Panc1 (cell line): ENCODE results near the gene SLC10A1. TPM values are rescaled to one million over a fixed set of nuclear protein-coding genes. Genes with fewer than 3 reads are reported as not detected.

Experiments
- ATAC-seq: fragments of 200-7000 bp; cut with Tn5 transposase; 2 replicates; pipeline ENCODE4 v1.9.1; 2020; ENCODE audit warnings: mild to moderate bottlenecking, moderate library complexity
- BruUV-seq: library from RNA; stranded (reverse); fragments of 400-500 nt; replicated peaks from 2 replicates; lab custom pipeline; 2021; lab: Mats Ljungman, UMichigan
- CTCF ChIA-PET: fragments of 300-600 bp; sonication (Branson Sonifier 250); formaldehyde crosslinking; loops from one replicate; lab custom pipeline; 2022; ENCODE audit warnings: antibody characterized with exemption; lab: Charles Lee
- POLR2A ChIA-PET: fragments of 300-600 bp; sonication (Branson Sonifier 250); formaldehyde crosslinking; loops from one replicate; lab custom pipeline; 2022; ENCODE audit warnings: antibody characterized with exemption; lab: Charles Lee
- DNase-seq: peaks from one replicate; pipeline ENCODE4 v3.0.0-alpha.2; 2010; ENCODE audit warnings: low read depth, low spot score
- H3K27ac ChIP-seq: 2 replicates; pipeline ENCODE4 v1.5.1; 2011; ENCODE audit warnings: mild to moderate bottlenecking, low read length, inconsistent platforms
- H3K27me3 ChIP-seq: fragments of 200-500 bp; sonication (Bioruptor generic); 2 replicates; pipeline ENCODE4 v1.6.0; 2014; ENCODE audit warnings: low read length, inconsistent platforms; ENCODE audit not compliant: control insufficient read depth, insufficient read depth
- H3K36me3 ChIP-seq: fragments of 200-500 bp; sonication (Bioruptor generic); 2 replicates; pipeline ENCODE4 v1.5.1; 2014; ENCODE audit warnings: inconsistent platforms, mild to moderate bottlenecking, low read length, moderate library complexity; ENCODE audit not compliant: control insufficient read depth, insufficient read depth
- H3K4me1 ChIP-seq: 2 replicates; pipeline ENCODE4 v1.5.1; 2011; ENCODE audit warnings: inconsistent platforms, mild to moderate bottlenecking, low read length, moderate library complexity; ENCODE audit not compliant: control insufficient read depth, insufficient read depth
- H3K4me3 ChIP-seq, 2 experiments: 2 replicates each; pipeline ENCODE4 v1.5.1; 2011 to 2012; ENCODE audit warnings: low read depth in 2 of 2, low read length in 2 of 2, mild to moderate bottlenecking in 2 of 2, inconsistent platforms in 1 of 2, moderate library complexity in 1 of 2
- H3K9me3 ChIP-seq: fragments of 200-500 bp; sonication (Bioruptor generic); 2 replicates; pipeline ENCODE4 v1.5.1; 2014; ENCODE audit warnings: low read depth, mild to moderate bottlenecking, inconsistent platforms, low read length, moderate library complexity; ENCODE audit not compliant: control insufficient read depth, insufficient read depth
- POLR2AphosphoS5 ChIP-seq: IDR thresholded peaks from 2 replicates; pipeline ENCODE4 v1.6.1; 2012; ENCODE audit warnings: mild to moderate bottlenecking, low read depth, low read length, moderate library complexity
- SIN3A ChIP-seq: IDR thresholded peaks from 2 replicates; pipeline ENCODE4 v1.6.1; 2012; ENCODE audit warnings: low read depth, mild to moderate bottlenecking, low read length, moderate library complexity, borderline replicate concordance; ENCODE audit not compliant: insufficient read depth
- TCF7L2 ChIP-seq: IDR thresholded peaks from 2 replicates; pipeline ENCODE4 v1.6.1; 2011; ENCODE audit warnings: mild to moderate bottlenecking, low read depth, low read length, inconsistent platforms
- in situ Hi-C: cut with HindIII; loops from 2 replicates; pipeline ENCODE4 v1.10.0; 2016; ENCODE audit warnings: low sequenced_read_pairs, low pct_unique_long_range_greater_than_20kb
- intact Hi-C: fragments of 100-400 bp; cut with micrococcal nuclease; formaldehyde crosslinking; loops from one replicate; pipeline ENCODE4 v1.10.0; 2022; ENCODE audit not compliant: unreplicated experiment
- total RNA-seq: library from RNA; stranded (reverse); gene quantifications from one replicate; pipeline ENCODE4 v1.2.1, GENCODE V29; 2021; ENCODE audit not compliant: unreplicated experiment
- TF ChIP-seq, protein P1 (sequence below), 2 experiments: IDR thresholded peaks; 2 replicates each; pipeline ENCODE4 v1.6.1; 2011 to 2012; ENCODE audit warnings: low read depth in 2 of 2, control low read depth in 1 of 2, low read length in 1 of 2, mild to moderate bottlenecking in 1 of 2, moderate library complexity in 1 of 2; ENCODE audit not compliant: insufficient read depth in 1 of 2
- TF ChIP-seq, protein P2 (sequence below): fragments of 450-650 bp; IDR thresholded peaks from 2 replicates; pipeline ENCODE4 v1.5.1; 2017; ENCODE audit warnings: mild to moderate bottlenecking

The SLC10A1 gene
- total RNA-seq, 1 experiment from 2014 or later, result not detected

DNA sequence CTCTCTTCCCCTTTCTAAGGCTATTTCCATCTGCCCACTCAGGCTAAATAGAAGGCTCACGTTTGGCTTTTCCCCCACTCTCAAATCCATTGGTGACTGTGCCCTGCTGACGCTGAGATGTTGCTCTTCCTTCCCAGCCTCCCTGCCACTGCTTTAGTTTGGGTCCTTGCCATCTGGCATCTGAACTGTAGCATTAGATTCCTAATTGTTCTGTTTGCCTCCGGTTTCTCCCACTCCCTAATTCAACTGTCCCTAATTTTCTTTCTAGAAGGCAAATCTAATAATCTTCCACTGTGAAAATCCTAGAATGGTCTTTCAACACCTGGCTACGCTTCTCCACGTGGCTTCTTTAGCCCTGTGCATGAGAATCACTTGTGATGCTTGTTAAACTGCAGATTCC is 44.6 kb upstream of the SLC10A1 start:
- Histone ChIP-seq H3K27me3 (no peaks in the 10 kb centered on the region), H3K4me1 (no peaks in the 10 kb centered on the region), H3K9me3 (no peaks in the 10 kb centered on the region), H3K36me3 (no peaks in the 10 kb centered on the region), H3K4me3 (no peak overlapping the region), H3K27ac (no peak overlapping the region)
- TF ChIP-seq, protein P1, sequence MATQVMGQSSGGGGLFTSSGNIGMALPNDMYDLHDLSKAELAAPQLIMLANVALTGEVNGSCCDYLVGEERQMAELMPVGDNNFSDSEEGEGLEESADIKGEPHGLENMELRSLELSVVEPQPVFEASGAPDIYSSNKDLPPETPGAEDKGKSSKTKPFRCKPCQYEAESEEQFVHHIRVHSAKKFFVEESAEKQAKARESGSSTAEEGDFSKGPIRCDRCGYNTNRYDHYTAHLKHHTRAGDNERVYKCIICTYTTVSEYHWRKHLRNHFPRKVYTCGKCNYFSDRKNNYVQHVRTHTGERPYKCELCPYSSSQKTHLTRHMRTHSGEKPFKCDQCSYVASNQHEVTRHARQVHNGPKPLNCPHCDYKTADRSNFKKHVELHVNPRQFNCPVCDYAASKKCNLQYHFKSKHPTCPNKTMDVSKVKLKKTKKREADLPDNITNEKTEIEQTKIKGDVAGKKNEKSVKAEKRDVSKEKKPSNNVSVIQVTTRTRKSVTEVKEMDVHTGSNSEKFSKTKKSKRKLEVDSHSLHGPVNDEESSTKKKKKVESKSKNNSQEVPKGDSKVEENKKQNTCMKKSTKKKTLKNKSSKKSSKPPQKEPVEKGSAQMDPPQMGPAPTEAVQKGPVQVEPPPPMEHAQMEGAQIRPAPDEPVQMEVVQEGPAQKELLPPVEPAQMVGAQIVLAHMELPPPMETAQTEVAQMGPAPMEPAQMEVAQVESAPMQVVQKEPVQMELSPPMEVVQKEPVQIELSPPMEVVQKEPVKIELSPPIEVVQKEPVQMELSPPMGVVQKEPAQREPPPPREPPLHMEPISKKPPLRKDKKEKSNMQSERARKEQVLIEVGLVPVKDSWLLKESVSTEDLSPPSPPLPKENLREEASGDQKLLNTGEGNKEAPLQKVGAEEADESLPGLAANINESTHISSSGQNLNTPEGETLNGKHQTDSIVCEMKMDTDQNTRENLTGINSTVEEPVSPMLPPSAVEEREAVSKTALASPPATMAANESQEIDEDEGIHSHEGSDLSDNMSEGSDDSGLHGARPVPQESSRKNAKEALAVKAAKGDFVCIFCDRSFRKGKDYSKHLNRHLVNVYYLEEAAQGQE (IDR thresholded peaks at IDR 0.05; ENCODE audit: insufficient read depth in 1 of 2, low read depth in 2 of 2, low read length in 1 of 2), result no peak
- TF ChIP-seq, protein P2, sequence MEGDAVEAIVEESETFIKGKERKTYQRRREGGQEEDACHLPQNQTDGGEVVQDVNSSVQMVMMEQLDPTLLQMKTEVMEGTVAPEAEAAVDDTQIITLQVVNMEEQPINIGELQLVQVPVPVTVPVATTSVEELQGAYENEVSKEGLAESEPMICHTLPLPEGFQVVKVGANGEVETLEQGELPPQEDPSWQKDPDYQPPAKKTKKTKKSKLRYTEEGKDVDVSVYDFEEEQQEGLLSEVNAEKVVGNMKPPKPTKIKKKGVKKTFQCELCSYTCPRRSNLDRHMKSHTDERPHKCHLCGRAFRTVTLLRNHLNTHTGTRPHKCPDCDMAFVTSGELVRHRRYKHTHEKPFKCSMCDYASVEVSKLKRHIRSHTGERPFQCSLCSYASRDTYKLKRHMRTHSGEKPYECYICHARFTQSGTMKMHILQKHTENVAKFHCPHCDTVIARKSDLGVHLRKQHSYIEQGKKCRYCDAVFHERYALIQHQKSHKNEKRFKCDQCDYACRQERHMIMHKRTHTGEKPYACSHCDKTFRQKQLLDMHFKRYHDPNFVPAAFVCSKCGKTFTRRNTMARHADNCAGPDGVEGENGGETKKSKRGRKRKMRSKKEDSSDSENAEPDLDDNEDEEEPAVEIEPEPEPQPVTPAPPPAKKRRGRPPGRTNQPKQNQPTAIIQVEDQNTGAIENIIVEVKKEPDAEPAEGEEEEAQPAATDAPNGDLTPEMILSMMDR, result no peak
- no peak for TF ChIP-seq SIN3A
- TF ChIP-seq TCF7L2, result no peak
- TF ChIP-seq POLR2AphosphoS5, result no peak
- no peak for DNase-seq
- ChIA-PET CTCF (no interaction called here), POLR2A (no interaction called here)
- BruUV-seq, result no TSS peak
- in situ Hi-C loops, result no loop called here
- intact Hi-C loops, result no loop called here
- no peak for ATAC-seq

DNA sequence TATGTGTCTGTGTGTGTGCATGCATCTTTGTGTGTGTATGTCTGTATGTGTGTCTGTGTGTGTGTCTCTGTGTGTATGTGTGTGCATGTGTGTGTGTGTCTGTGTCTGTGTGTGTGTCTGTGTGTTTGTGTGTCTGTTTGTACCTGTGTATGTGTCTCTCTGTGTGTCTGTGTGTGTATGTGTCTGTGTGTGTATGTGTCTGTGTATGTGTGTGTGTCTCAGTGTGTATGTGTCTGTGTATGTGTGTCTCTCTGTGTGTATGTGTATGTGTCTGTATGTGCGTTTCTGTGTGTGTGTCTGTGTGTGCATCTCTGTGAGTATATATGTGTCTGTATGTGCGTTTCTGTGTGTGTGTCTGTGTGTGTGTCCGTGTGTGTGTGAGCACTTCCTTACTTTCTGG is 42.6 kb upstream of the SLC10A1 start:
- ChIA-PET POLR2A (no interaction called here), CTCF (interaction anchor here (0.7 kb wide), 1 partner anchor 66 kb away, joined by 3 read pairs; no protein-coding TSS in a partner anchor)
- Histone ChIP-seq H3K27ac (no peak overlapping the region), H3K27me3 (no peaks in the 10 kb centered on the region), H3K36me3 (no peaks in the 10 kb centered on the region), H3K4me1 (no peaks in the 10 kb centered on the region), H3K9me3 (no peaks in the 10 kb centered on the region), H3K4me3 (no peak overlapping the region)
- no peak for DNase-seq
- no TSS peak for BruUV-seq
- intact Hi-C loops (no loop called here), in situ Hi-C loops (no loop called here)
- TF ChIP-seq, protein P2, result no peak
- TF ChIP-seq POLR2AphosphoS5 (no peak), TCF7L2 (no peak), SIN3A (no peak)
- TF ChIP-seq, protein P1 (IDR thresholded peaks at IDR 0.05; ENCODE audit: insufficient read depth in 1 of 2, low read depth in 2 of 2, low read length in 1 of 2), result no peak
- no peak for ATAC-seq
